Adipocyte (in vitro differentiated cells): ENCODE data around the gene MT1G.

Source experiments
- DNase-seq: peaks from one replicate; pipeline ENCODE4 v3.0.0-alpha.2; 2015; ENCODE audit warnings: low read depth
- H3K27me3 ChIP-seq: replicated peaks from 2 replicates; pipeline ENCODE4 v1.7.0; 2013; ENCODE audit warnings: mild to moderate bottlenecking, low read length, moderate library complexity; ENCODE audit not compliant: control insufficient read depth, insufficient read depth
- H3K36me3 ChIP-seq: 2 replicates; pipeline ENCODE4 v1.7.0; 2013; ENCODE audit warnings: low read length, mild to moderate bottlenecking, moderate library complexity; ENCODE audit not compliant: control insufficient read depth, insufficient read depth, severe bottlenecking
- H3K4me1 ChIP-seq: 2 replicates; pipeline ENCODE4 v1.7.0; 2013; ENCODE audit warnings: mild to moderate bottlenecking, low read length, moderate library complexity; ENCODE audit not compliant: control insufficient read depth, insufficient read depth
- H3K4me3 ChIP-seq: 2 replicates; pipeline ENCODE4 v1.7.0; 2013; ENCODE audit warnings: mild to moderate bottlenecking, low read length, moderate library complexity
- H3K9ac ChIP-seq: 2 replicates; pipeline ENCODE4 v1.7.0; 2013; ENCODE audit warnings: mild to moderate bottlenecking, low read length, moderate library complexity
- H3K9me3 ChIP-seq: 2 replicates; pipeline ENCODE4 v1.7.0; 2013; ENCODE audit warnings: mild to moderate bottlenecking, low read length, moderate library complexity; ENCODE audit not compliant: control insufficient read depth

The MT1G gene

DNA sequence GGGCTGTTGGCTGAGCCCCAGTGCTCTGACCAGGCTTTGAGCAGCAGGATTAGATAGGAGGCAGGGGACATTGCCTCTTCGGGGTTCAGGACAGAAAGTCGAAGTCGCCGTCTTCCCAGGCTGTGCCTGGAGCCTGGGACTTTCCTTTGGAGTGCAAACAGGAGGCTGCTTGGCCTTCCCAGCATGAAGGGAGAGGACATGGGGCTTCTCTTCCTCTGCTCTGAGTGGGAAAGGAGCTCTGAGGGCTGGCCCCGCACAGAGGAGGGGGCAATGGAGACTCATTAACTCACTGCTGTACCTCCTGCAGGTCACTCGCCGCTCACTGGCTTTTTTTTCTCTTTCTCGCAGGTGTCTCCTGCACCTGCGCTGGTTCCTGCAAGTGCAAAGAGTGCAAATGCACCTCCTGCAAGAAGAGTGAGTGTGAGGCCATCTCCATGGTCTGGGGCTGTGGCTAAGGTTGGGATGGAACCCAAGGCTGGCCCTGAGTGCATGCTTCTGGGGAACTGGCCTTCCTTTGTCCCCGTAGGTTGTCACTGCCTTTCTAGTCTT is 9.5 kb downstream of the MT1G start:
- peaks cover 43% of the 10 kb centered on the region for H3K27me3 ChIP-seq
- H3K36me3 ChIP-seq: no peaks in the 10 kb centered on the region
- no peaks in the 10 kb centered on the region for H3K9me3 ChIP-seq
- H3K4me3 ChIP-seq: peak overlapping the region; percentile 70
- H3K4me1 ChIP-seq: peaks cover 11% of the 10 kb centered on the region
- DNase-seq: no peak
- no peak overlapping the region for H3K9ac ChIP-seq

DNA sequence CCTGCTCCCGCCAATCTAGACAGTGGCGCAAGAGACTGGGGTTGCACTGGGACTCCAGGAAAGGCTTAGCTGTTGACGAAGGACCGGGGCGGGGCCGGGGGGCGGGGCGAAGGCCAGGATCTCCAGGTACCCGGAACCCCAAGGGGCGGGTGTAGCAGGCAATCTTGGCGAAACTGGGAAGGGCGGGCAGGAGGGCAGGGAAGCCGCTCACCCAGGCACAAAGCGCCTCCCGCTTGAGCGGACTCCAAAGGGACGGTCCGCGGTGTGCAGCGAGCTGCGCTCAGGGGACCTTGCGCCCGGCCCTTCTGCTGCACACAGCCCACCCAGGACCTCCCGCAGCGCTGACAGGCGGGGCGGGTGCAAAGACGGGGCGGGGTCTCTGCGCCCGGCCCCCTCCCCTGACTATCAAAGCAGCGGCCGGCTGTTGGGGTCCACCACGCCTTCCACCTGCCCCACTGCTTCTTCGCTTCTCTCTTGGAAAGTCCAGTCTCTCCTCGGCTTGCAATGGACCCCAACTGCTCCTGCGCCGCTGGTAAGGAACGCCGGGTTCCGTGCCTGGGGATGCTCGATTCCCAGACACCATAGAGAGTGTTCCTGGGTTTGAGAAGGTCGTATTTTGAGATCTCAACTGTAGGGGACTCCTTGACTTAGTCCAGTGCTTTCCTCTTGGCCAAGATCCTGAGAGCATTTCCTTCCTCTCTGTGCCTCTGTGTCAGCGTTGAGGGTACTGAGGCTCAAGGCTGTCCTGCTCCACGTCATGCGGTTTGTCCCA is 10.1 kb downstream of the MT1G start, which contains the start of gene MT1F:
MT1F (plus strand) TSS at position 405 of the 772 bp plus-strand sequence; CDS start at position 505, 100 bp downstream.
- peak within 1 kb of the TSS; percentile 70 for H3K4me3 ChIP-seq
- peaks cover 16% of the 10 kb centered on the region for H3K4me1 ChIP-seq
- no peaks in the 10 kb centered on the region for H3K36me3 ChIP-seq
- peaks cover 38% of the 10 kb centered on the region for H3K27me3 ChIP-seq
- H3K9me3 ChIP-seq: no peaks in the 10 kb centered on the region
- H3K9ac ChIP-seq: peak within 1 kb of the TSS; percentile 17
- peak; percentile 32 for DNase-seq

DNA sequence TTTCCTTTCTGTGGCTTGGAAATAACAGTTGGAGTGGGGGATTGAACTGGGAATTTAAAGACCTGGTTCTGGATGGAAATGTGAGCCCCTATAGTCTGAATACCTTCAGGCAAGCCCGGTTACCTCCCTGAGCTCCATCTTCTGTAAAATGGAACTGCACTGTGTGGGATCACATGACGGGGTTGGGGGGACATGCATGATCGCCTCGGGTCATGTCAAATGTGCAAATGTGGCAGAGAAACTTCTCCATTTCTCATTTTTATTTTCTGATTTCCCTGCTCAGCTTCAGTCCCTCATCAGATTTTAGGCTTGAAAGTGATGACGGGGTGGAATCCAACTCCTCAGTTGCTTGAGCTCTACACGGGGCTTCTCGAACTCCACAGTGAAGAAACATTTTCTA is 14.6 kb downstream of the MT1G start:
- peaks cover 23% of the 10 kb centered on the region for H3K4me1 ChIP-seq
- no peak for DNase-seq
- no peaks in the 10 kb centered on the region for H3K36me3 ChIP-seq
- H3K4me3 ChIP-seq: no peak overlapping the region
- H3K9ac ChIP-seq: no peak overlapping the region
- H3K27me3 ChIP-seq: peaks cover 15% of the 10 kb centered on the region
- no peaks in the 10 kb centered on the region for H3K9me3 ChIP-seq

DNA sequence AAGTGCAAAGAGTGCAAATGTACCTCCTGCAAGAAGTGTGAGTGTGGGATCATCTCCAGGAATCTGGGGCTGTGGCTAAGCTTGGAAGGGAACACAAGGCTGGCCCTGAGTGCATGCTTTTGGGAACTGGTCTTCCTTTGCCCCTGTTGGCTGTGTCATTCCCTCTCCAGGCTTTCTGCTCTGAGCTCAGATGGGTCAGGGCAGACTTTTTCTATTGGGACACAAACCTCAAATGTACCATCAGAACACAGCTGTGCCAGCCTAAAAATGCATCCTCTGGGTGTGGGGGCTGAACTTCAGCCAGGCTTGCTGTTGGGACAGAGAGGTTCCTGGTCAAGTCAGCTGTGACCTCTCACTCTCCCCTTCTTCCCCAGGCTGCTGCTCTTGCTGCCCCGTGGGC is 15.3 kb downstream of the MT1G start:
- DNase-seq: no peak
- Histone ChIP-seq H3K27me3 (peaks cover 16% of the 10 kb centered on the region), H3K36me3 (no peaks in the 10 kb centered on the region), H3K4me3 (no peak overlapping the region), H3K4me1 (peaks cover 18% of the 10 kb centered on the region), H3K9ac (no peak overlapping the region), H3K9me3 (no peaks in the 10 kb centered on the region)

DNA sequence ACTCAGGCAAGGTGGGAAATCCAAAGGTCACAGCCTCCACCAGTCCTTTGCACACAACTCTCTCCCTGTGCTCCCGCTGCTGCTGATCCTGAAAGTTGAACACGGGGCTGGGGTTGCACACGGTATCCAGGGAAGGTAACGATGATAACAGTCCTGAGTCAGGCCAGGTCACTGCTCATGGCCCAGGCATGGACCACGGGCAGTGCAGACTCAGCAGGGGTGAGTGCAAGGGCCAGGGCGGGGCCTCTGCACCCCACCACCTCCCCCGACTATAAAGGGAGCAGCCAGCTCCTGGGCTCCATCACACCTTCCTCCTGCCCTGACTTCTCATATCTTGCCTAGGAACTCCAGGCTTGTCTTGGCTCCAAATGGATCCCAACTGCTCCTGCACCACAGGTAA is 16.3 kb downstream of the MT1G start, which contains the start of gene MT1B:
MT1B (plus strand) TSS at position 301 of the 400 bp plus-strand sequence; CDS start at position 369, 68 bp downstream.
- Histone ChIP-seq H3K4me1 (peaks cover 16% of the 10 kb centered on the region), H3K36me3 (no peaks in the 10 kb centered on the region), H3K4me3 (no peak within 1 kb of the TSS), H3K9ac (no peak within 1 kb of the TSS), H3K27me3 (peaks cover 25% of the 10 kb centered on the region), H3K9me3 (no peaks in the 10 kb centered on the region)
- DNase-seq: no peak

DNA sequence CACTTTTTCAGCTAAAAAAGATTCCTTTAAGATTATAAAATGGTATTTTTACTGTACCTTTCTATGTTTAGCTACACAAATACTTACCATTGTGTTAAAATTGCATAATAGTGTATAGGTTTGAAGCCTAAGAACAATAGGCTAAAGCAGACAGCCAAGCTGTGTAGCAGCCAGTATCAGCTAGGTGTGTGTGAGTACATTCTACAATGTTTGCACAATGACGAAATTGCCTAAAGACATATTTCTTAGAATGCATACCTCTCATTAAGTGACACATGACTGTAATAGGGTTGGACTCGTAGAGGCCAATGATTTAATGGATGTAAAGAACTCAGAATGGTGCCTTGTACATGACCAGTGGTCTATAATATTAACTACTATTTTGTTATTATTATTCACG is 18.0 kb downstream of the MT1G start:
- Histone ChIP-seq H3K9me3 (no peaks in the 10 kb centered on the region), H3K36me3 (no peaks in the 10 kb centered on the region), H3K4me1 (peaks cover 16% of the 10 kb centered on the region), H3K9ac (no peak overlapping the region), H3K4me3 (no peak overlapping the region), H3K27me3 (peaks cover 36% of the 10 kb centered on the region)
- no peak for DNase-seq

GRCh38 chr16:56649271-56649670 is 18.6 kb downstream of the MT1G start:
- Histone ChIP-seq H3K9ac (no peak overlapping the region), H3K27me3 (peaks cover 39% of the 10 kb centered on the region), H3K36me3 (no peaks in the 10 kb centered on the region), H3K4me1 (peaks cover 16% of the 10 kb centered on the region), H3K9me3 (no peaks in the 10 kb centered on the region), H3K4me3 (no peak overlapping the region)
- no peak for DNase-seq

GRCh38 chr16:56647641-56648431 is 20.0 kb downstream of the MT1G start:
- H3K4me3 ChIP-seq: no peak overlapping the region
- DNase-seq: no peak
- H3K4me1 ChIP-seq: peaks cover 21% of the 10 kb centered on the region
- H3K27me3 ChIP-seq: peaks cover 45% of the 10 kb centered on the region
- H3K9me3 ChIP-seq: no peaks in the 10 kb centered on the region
- no peak overlapping the region for H3K9ac ChIP-seq
- H3K36me3 ChIP-seq: no peaks in the 10 kb centered on the region

GRCh38 chr16:56645838-56646237 is 22.0 kb downstream of the MT1G start:
- Histone ChIP-seq H3K27me3 (peaks cover 45% of the 10 kb centered on the region), H3K9ac (no peak overlapping the region), H3K36me3 (no peaks in the 10 kb centered on the region), H3K9me3 (no peaks in the 10 kb centered on the region), H3K4me3 (no peak overlapping the region), H3K4me1 (peaks cover 14% of the 10 kb centered on the region)
- no peak for DNase-seq

DNA sequence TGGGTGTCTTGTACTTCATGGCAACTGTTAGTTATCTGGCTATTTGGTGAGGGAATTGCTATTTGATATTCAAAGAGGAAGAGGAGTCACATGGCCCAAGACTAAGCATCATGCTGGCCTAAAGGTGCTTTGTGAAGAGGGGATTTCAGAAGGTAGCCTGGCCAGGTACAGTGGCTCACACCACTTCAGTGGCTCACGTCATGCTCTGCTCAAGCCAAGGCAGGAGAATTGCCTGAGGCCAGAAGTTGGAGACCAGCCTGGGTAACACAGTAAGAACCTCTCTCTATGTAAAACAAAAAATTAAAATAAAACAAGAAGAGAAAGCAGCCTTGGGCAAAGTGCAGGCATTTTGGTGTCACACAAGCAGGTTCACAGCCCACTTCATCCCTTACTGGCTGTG is 22.6 kb downstream of the MT1G start:
- no peak for DNase-seq
- peaks cover 14% of the 10 kb centered on the region for H3K4me1 ChIP-seq
- H3K36me3 ChIP-seq: no peaks in the 10 kb centered on the region
- no peak overlapping the region for H3K9ac ChIP-seq
- H3K27me3 ChIP-seq: peaks cover 45% of the 10 kb centered on the region
- H3K4me3 ChIP-seq: no peak overlapping the region
- no peaks in the 10 kb centered on the region for H3K9me3 ChIP-seq

GRCh38 chr16:56643833-56644232 is 24.0 kb downstream of the MT1G start:
- Histone ChIP-seq H3K36me3 (no peaks in the 10 kb centered on the region), H3K4me3 (peak overlapping the region; percentile 71), H3K4me1 (peaks cover 14% of the 10 kb centered on the region), H3K9ac (no peak overlapping the region), H3K9me3 (no peaks in the 10 kb centered on the region), H3K27me3 (peaks cover 40% of the 10 kb centered on the region)
- no peak for DNase-seq
